Rectal smooth muscle tissue (tissue), 1 donor: Measurements from ENCODE around the gene DCDC2.

Experiments
- H3K27ac ChIP-seq: one replicate; pipeline ENCODE4 v1.7.0; 2013; ENCODE audit warnings: low read depth, low read length, inconsistent platforms
- H3K27me3 ChIP-seq: one replicate; pipeline ENCODE4 v1.7.0; 2013; ENCODE audit warnings: low read length; ENCODE audit not compliant: control insufficient read depth, insufficient read depth
- H3K36me3 ChIP-seq: one replicate; pipeline ENCODE4 v1.7.0; 2013; ENCODE audit warnings: low read length; ENCODE audit not compliant: control insufficient read depth, insufficient read depth
- H3K4me1 ChIP-seq: one replicate; pipeline ENCODE4 v1.7.0; 2013; ENCODE audit warnings: low read length; ENCODE audit not compliant: control insufficient read depth, insufficient read depth
- H3K4me3 ChIP-seq: one replicate; pipeline ENCODE4 v1.7.0; 2013; ENCODE audit warnings: low read length
- H3K9ac ChIP-seq: one replicate; pipeline ENCODE4 v1.7.0; 2013; ENCODE audit warnings: low read length

DCDC2 gene

DNA sequence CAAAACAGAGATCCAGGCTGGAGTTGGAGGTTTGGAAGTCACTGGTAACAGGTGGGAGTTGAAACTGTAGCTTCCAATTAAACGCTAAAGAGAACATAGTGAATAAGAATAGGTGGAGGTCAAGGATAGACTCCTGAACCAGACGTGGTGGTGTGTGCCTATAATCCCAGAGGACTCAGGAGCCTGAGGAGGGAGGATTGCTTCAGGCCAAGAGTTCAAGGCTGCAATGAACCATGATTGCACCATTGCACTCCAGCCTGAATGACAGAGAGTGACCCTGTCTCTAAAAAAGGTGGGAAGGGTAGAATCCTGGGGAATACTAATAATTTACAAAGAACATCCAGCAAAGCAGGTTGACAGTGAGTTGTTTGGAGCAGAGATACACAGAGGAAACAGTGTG, 218.2 kb downstream of the DCDC2 start:
- H3K27ac ChIP-seq, result no peak overlapping the region
- H3K36me3 ChIP-seq, result no peaks in the 10 kb centered on the region
- H3K27me3 ChIP-seq, result no peaks in the 10 kb centered on the region
- no peaks in the 10 kb centered on the region for H3K4me1 ChIP-seq
- H3K9ac ChIP-seq, result no peak overlapping the region
- H3K4me3 ChIP-seq, result no peak overlapping the region

DNA sequence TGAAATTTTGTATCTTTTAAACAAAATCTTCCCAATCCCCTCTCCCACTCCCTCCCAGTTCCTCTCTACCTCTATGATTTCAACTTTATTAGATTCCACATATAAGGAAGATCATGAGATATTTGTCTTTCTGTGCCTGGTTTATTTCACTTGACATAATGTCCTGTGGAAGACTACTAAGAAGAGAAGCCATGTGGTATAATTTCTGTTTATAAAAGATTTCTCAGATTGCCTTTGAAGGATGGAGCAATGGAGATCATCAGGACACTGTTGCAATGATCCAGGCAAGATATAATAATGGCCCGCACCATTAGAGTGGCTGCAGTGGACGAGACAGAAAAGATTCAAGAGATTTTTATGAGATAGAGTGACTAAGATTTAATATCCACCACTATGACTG, 218.8 kb downstream of the DCDC2 start:
- Histone ChIP-seq H3K4me3 (no peak overlapping the region), H3K4me1 (no peaks in the 10 kb centered on the region), H3K27me3 (no peaks in the 10 kb centered on the region), H3K9ac (no peak overlapping the region), H3K36me3 (no peaks in the 10 kb centered on the region), H3K27ac (no peak overlapping the region)

DNA sequence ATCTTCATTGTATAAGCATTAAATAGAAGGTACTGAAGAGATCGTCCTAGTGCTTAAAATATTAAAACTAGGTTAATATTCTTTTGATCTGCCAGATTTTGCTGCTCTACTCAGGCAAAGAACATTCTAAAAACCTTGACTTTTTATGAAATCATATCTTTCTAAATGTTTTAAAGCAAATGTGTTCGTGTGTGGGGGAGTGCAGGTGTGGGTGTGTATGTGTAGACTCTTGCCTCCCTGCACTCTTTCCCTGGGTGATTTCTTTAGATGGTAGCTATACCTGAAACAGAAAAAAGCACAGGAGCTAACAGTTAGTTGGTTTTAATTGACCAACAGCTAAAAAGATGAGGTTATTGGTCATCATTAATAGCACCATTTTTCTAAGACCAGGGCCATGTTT, 226.1 kb downstream of the DCDC2 start:
- Histone ChIP-seq H3K27me3 (no peaks in the 10 kb centered on the region), H3K9ac (no peak overlapping the region), H3K4me1 (no peaks in the 10 kb centered on the region), H3K36me3 (no peaks in the 10 kb centered on the region), H3K4me3 (no peak overlapping the region), H3K27ac (no peak overlapping the region)

DNA sequence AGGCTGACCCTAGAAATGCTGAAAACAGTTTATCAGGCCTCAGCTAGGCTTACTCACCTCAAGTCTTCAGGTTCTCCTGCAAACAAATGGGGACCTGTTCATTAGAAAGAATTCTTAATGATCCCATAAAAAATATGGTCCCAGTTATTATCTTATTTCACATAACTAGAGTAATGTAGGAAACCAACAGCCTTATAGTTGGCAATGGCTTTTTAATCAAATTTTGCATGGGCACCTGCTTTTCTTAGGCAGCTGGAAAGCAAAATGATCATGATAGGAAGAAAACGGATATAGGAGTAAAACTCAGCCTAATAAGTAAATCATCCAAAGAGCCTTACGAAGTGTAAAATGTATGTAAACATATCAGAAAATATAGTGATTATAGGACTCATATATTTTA, 230.5 kb downstream of the DCDC2 start:
- no peak overlapping the region for H3K4me3 ChIP-seq
- no peak overlapping the region for H3K9ac ChIP-seq

DNA sequence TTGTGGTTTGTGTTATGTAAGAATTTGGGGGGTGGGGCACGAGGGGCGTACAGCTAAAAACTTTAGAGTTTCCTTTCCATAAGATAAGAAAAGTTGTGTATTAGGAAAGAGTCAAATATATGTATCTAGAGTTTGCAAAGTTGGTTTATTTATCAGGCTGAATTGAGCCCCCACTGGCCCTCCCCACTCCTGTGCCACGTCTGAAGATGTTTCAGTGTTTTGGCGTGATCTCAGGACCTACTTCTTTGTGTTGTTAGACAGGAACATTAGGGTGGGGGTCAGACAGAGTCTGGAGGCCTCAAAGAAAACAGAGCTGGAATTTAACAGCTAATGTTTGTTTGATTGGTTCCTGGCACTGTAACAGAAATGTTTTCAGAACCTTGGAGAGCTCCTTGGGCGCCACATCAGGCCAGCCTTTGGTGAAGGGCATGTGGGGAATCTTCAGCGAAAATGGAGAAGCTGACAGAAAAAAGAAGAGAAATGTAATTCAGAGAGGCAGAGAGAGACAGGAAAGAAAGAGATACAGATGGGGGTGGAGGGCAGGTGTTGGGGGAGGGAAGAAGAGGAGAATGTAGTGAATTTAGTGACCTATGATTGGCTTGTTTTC, 231.2 kb downstream of the DCDC2 start:
- Histone ChIP-seq H3K27me3 (no peaks in the 10 kb centered on the region), H3K27ac (no peak overlapping the region), H3K4me1 (no peaks in the 10 kb centered on the region), H3K4me3 (no peak overlapping the region), H3K36me3 (no peaks in the 10 kb centered on the region), H3K9ac (no peak overlapping the region)

More for the DNA sequence above, 230.5 kb downstream of the DCDC2 start:
- no peaks in the 10 kb centered on the region for H3K27me3 ChIP-seq
- H3K4me1 ChIP-seq, result no peaks in the 10 kb centered on the region
- H3K36me3 ChIP-seq, result no peaks in the 10 kb centered on the region
- no peak overlapping the region for H3K27ac ChIP-seq

- Histone ChIP-seq H3K4me1 (no peaks in the 10 kb centered on the region), H3K9ac (no peak within 1 kb of the TSS), H3K4me3 (peak within 1 kb of the TSS; percentile 41), H3K36me3 (no peaks in the 10 kb centered on the region), H3K27ac (no peak within 1 kb of the TSS), H3K27me3 (no peaks in the 10 kb centered on the region)
Observed at GRCh38 chr6:24125980-24126379, 231.9 kb downstream of the DCDC2 start, which contains the start of gene NRSN1. Gene NRSN1, plus strand, starts transcription at chr6:24126215. Its CDS starts 8,113 bp downstream, at chr6:24134328.

DNA sequence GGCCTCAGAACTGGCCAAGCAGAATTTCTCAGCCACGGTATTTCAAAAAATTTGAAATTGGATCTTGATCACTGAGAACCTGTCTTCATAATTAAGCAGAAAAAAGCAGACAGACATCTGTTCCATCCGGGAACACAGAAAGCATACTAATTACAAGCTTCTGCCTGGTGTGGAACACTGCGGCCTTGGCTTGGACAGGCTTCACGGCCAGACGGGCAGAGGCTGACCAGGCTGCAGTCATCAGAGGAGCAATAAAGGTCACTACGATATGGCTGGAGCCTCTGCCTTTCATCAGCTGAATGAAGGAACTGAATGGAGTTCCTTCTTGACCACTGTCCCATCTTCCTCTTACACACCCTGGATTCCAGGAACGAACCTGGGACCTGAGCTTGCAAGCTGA, 235.7 kb downstream of the DCDC2 start:
- no peaks in the 10 kb centered on the region for H3K27me3 ChIP-seq

More for the DNA sequence above, 235.7 kb downstream of the DCDC2 start:
- H3K36me3 ChIP-seq, result no peaks in the 10 kb centered on the region
- no peak overlapping the region for H3K4me3 ChIP-seq
- H3K4me1 ChIP-seq, result no peaks in the 10 kb centered on the region
- H3K27ac ChIP-seq, result no peak overlapping the region
- H3K9ac ChIP-seq, result no peak overlapping the region
